ENCODE results near the gene MIGA2. TPM values are rescaled to one million over a fixed set of nuclear protein-coding genes. Genes with fewer than 3 reads are reported as not detected.

Gene MIGA2
- total RNA-seq, 1 donor from 2014 or later = 10.8 TPM

DNA sequence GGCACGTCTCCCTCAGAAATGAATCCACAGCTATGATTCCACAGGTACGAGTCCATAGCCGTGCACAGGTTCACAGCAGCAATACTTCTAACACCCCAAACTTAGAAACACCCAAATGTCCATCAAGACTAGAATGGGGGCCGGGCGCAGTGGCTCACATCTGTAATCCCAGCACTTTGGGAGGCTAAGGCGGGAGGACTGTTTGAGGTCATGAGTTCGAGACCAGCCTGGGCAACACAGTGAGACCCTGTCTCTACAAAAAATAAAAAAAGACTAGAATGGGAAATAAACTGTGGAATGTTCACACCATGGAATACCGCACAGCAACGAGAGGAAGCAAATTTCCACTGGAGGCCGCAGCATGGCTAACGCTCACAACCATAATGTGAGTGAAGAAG lies 40.2 kb downstream of the MIGA2 start:
- H3K27ac ChIP-seq = no peak overlapping the region
- TF ChIP-seq EZH2phosphoT487 (IDR thresholded peaks at IDR 0.05) (no peak), EZH2 (IDR thresholded peaks at IDR 0.05) (no peak)
- TF ChIP-seq, protein P1, sequence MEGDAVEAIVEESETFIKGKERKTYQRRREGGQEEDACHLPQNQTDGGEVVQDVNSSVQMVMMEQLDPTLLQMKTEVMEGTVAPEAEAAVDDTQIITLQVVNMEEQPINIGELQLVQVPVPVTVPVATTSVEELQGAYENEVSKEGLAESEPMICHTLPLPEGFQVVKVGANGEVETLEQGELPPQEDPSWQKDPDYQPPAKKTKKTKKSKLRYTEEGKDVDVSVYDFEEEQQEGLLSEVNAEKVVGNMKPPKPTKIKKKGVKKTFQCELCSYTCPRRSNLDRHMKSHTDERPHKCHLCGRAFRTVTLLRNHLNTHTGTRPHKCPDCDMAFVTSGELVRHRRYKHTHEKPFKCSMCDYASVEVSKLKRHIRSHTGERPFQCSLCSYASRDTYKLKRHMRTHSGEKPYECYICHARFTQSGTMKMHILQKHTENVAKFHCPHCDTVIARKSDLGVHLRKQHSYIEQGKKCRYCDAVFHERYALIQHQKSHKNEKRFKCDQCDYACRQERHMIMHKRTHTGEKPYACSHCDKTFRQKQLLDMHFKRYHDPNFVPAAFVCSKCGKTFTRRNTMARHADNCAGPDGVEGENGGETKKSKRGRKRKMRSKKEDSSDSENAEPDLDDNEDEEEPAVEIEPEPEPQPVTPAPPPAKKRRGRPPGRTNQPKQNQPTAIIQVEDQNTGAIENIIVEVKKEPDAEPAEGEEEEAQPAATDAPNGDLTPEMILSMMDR (IDR thresholded peaks at IDR 0.05) = no peak
- no peaks in the 10 kb centered on the region for H3K36me3 Mint-ChIP-seq
- H3K9me3 ChIP-seq (ENCODE audit: low read depth) = no peaks in the 10 kb centered on the region
- H3K4me1 ChIP-seq = peaks cover under 1% of the 10 kb centered on the region
- DNase-seq (ENCODE audit: low spot score) = no peak
- H3K4me3 Mint-ChIP-seq = peak overlapping the region; percentile 48
- H3K27me3 ChIP-seq = no peaks in the 10 kb centered on the region
- no peaks in the 10 kb centered on the region for H3K9me3 Mint-ChIP-seq
- H3K4me3 ChIP-seq = no peak overlapping the region
- H3K79me2 ChIP-seq (ENCODE audit: low read depth) = peaks cover 19% of the 10 kb centered on the region
- no peaks in the 10 kb centered on the region for H3K36me3 ChIP-seq
- no peaks in the 10 kb centered on the region for H3F3A ChIP-seq (ENCODE audit: low read depth)
- H3K27me3 Mint-ChIP-seq (ENCODE audit: insufficient read depth, low read depth) = peaks cover 8% of the 10 kb centered on the region
- H3K9ac ChIP-seq = no peak overlapping the region
- no peak overlapping the region for H3K4me2 ChIP-seq
- peaks cover 13% of the 10 kb centered on the region for H3K4me1 Mint-ChIP-seq
- H4K20me1 ChIP-seq (ENCODE audit: low read depth) = no peaks in the 10 kb centered on the region
- H2AFZ ChIP-seq (replicated peaks) = no peak overlapping the region
- H3K27ac Mint-ChIP-seq = no peak overlapping the region

DNA sequence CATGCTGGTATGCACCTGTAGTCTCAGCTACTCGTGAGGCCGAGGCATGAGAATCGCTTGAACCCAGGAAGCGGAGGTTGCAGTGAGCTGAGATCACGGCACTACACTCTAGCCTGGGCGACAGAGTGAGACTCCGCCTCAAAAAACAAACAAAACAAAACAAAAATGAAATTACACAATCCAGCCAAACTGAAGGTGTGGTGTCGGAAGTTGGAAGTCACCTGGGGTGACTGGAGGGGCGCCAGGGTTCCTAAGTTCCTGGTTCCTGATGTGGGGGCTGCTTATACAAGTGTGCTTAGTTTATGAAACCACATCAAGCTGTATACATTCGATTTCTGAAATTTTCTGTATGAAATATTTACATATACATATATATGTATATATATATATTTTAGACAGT lies 40.8 kb downstream of the MIGA2 start:
- Mint-ChIP-seq H3K27me3 (ENCODE audit: insufficient read depth, low read depth) (peaks cover 8% of the 10 kb centered on the region), H3K9me3 (no peaks in the 10 kb centered on the region), H3K4me3 (no peak overlapping the region), H3K4me1 (peaks cover 13% of the 10 kb centered on the region), H3K36me3 (no peaks in the 10 kb centered on the region), H3K27ac (no peak overlapping the region)
- Histone ChIP-seq H3K4me2 (no peak overlapping the region), H3K79me2 (ENCODE audit: low read depth) (peaks cover 25% of the 10 kb centered on the region), H3K36me3 (no peaks in the 10 kb centered on the region), H3K9me3 (ENCODE audit: low read depth) (no peaks in the 10 kb centered on the region), H3K27me3 (no peaks in the 10 kb centered on the region), H3K9ac (no peak overlapping the region), H3K27ac (no peak overlapping the region), H3F3A (ENCODE audit: low read depth) (no peaks in the 10 kb centered on the region), H3K4me3 (no peak overlapping the region), H2AFZ (replicated peaks) (no peak overlapping the region), H4K20me1 (ENCODE audit: low read depth) (peaks cover 4% of the 10 kb centered on the region), H3K4me1 (peaks cover 7% of the 10 kb centered on the region)
- DNase-seq (ENCODE audit: low spot score) = no peak
- TF ChIP-seq EZH2phosphoT487 (IDR thresholded peaks at IDR 0.05) (no peak), EZH2 (IDR thresholded peaks at IDR 0.05) (no peak)
- TF ChIP-seq, protein P1 (IDR thresholded peaks at IDR 0.05) = no peak

DNA sequence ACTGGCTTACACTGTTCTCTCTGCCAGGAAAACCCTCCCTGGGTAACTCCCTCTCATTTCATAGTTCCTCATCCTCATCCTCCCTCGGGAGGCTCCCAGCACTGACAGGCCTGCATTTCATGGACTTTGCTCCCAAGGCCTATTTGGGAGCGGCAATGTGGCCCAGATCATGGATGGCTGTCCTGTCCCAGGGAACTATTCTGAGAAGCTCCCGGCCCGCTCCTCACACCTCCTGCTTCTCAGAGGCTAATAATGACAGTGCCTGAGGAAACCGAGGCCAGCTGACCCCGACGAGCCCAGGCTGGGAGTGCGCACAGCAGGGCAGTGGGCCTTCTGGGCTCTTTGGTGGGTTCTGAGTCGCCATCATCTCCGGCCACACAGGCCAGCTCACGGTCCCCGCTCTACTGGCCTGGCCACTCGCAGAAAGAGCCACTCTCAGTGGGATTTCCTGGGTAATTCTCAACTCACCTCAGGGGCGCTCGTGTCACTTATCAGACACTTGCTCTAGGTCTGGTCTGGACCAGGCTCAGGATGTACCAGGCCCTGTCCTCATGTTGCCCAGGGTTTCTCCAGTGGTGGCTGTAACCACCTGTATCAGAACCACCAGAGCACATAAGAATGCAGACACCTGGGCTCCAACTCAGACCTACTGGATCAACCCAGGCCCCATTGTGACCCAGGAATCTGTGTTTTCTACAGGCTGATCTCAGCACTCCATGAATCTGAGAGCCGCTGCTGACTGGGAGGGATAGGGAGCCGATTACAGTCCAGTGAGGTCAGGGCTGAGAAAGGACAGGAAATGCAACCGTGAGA lies 42.5 kb downstream of the MIGA2 start:
- H3K27ac ChIP-seq = no peak overlapping the region
- peak overlapping the region; percentile 82 for H3K4me2 ChIP-seq
- H3K27ac Mint-ChIP-seq = peak overlapping the region; percentile 26
- H3K9me3 Mint-ChIP-seq = no peaks in the 10 kb centered on the region
- H3K4me3 ChIP-seq = peak overlapping the region; percentile 84
- no peak for TF ChIP-seq EZH2 (IDR thresholded peaks at IDR 0.05)
- TF ChIP-seq, protein P1 (IDR thresholded peaks at IDR 0.05) = no peak
- no peak for TF ChIP-seq EZH2phosphoT487 (IDR thresholded peaks at IDR 0.05)
- peaks cover 18% of the 10 kb centered on the region for H3K4me1 Mint-ChIP-seq
- H4K20me1 ChIP-seq (ENCODE audit: low read depth) = peaks cover 10% of the 10 kb centered on the region
- H3K9me3 ChIP-seq (ENCODE audit: low read depth) = no peaks in the 10 kb centered on the region
- no peaks in the 10 kb centered on the region for H3K36me3 Mint-ChIP-seq
- H3K79me2 ChIP-seq (ENCODE audit: low read depth) = peaks cover 41% of the 10 kb centered on the region
- H2AFZ ChIP-seq (replicated peaks) = no peak overlapping the region
- no peak for DNase-seq (ENCODE audit: low spot score)
- H3K27me3 Mint-ChIP-seq (ENCODE audit: insufficient read depth, low read depth) = peaks cover 5% of the 10 kb centered on the region
- H3K36me3 ChIP-seq = no peaks in the 10 kb centered on the region
- H3K4me1 ChIP-seq = peaks cover 8% of the 10 kb centered on the region
- H3K27me3 ChIP-seq = no peaks in the 10 kb centered on the region
- no peaks in the 10 kb centered on the region for H3F3A ChIP-seq (ENCODE audit: low read depth)
- H3K4me3 Mint-ChIP-seq = peak overlapping the region; percentile 91
- H3K9ac ChIP-seq = no peak overlapping the region
